HG03442 (cell line): ENCODE results near the gene CBLN1.
"Not testable (repeated sequence)": the region's sequence is repeated elsewhere in the genome, so short reads cannot be mapped to it uniquely, and the experiment has no call there.

Experiments used
- ATAC-seq: cut with Tn5 transposase; IDR thresholded peaks from one replicate; pipeline ENCODE4 v1.9.1; 2021; ENCODE audit warnings: mild to moderate bottlenecking, moderate library complexity; ENCODE audit not compliant: unreplicated experiment

CBLN1 gene

GRCh38 chr16:49277766-49278566 is 3.7 kb downstream of the CBLN1 start:
- ATAC-seq = no peak

- ATAC-seq = no peak
Measured at GRCh38 chr16:49277386-49277742, 4.3 kb downstream of the CBLN1 start.

DNA sequence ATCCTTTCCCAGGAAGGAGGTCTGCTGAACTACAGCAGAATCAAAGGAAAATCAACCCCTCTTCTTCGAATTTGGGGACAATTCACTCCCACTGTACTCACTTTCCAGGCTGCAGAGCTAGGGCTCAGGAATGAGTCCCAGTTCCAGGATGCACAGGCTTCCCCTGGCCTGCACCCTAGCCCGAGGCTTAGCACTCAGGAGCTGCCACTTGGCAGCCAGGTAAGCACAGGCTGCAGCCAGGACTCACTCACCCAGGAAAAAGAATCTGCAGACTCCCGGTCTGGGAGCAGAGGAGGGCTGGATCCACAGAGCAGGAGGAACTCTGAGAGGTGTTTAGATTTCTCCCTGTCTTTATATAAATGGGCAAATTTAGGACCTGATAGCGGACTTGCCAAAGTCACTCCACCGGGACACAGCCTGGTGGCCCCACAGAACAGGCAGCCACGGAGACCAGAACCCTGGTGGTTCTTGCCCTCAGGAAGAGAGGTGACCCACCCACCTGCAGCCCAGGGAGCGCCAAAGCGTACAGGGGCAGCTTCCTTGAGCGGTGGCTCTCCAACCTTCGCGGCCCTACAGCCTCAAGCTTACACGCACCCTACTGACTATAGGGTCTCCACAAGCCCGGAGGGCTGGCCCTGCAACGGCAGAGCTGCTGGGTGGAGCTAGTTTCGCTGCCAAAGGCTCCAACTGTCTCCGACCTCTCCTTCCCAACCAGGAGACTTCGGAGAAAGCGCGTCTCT is 4.8 kb downstream of the CBLN1 start:
- ATAC-seq = no peak

- no peak for ATAC-seq
Measured at GRCh38 chr16:49275870-49276269, 5.8 kb downstream of the CBLN1 start.

DNA sequence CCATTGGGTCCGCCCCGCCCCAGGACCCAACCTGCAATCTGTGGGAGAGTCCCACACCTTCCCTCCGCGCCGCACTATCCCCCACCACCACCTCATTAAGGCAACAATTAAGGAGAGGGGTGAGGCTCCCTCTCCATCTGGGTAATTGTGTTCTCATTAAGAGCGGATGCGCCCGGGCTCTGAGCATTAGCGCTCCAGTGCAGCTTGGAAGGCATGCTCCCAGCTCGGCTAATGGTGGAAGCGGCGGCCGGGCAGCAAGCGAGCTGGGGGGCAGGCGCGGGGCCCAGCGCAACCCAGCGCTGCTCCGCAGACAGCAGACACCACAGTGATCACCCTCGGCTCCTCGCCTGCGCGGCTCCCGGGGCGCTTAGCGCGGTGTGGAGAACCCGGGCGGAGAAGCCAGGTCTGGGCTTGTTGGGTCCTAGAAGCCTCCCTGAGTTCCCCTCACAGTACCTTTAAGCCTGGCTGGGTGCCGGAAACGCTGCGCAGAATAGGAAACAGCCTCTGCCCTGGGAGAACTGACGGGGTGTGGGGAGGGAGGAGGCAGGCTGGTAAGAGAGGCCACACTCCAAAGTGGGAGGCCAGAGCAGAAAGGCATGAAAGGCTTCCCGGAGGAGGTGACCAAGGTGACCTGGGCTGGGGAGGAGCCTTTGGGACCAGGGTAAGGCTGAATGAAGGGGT is 6.4 kb downstream of the CBLN1 start:
- ATAC-seq = no peak

GRCh38 chr16:49274591-49274990 is 7.0 kb downstream of the CBLN1 start:
- ATAC-seq = no peak

GRCh38 chr16:49273771-49274170 is 7.9 kb downstream of the CBLN1 start:
- no peak for ATAC-seq

DNA sequence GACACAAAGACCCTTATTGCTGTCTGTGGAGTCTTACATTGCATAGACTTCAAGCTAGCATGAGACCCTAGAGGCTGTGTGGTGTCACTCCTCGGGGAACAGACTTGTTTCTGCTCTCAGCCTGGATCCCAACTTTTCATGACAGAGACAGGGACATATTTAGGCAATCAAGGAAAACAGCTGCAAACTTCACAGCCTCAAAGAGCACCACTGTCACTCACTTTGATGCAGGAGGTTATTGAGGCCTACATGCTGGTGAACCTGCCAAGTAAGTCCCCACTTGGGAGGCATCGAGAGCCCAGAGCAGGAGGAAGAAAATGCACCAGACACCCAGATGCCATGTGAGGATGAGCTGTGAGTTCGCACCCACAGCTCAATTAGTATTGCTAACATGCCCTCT is 10.3 kb downstream of the CBLN1 start:
- no peak for ATAC-seq

- ATAC-seq = no peak
Measured at GRCh38 chr16:49269201-49269600, 12.4 kb downstream of the CBLN1 start.

GRCh38 chr16:49268667-49269066 is 13.0 kb downstream of the CBLN1 start:
- no peak for ATAC-seq

GRCh38 chr16:49262501-49262900 is 19.1 kb downstream of the CBLN1 start:
- ATAC-seq = no peak

GRCh38 chr16:49261930-49262329 is 19.7 kb downstream of the CBLN1 start:
- ATAC-seq = no peak

DNA sequence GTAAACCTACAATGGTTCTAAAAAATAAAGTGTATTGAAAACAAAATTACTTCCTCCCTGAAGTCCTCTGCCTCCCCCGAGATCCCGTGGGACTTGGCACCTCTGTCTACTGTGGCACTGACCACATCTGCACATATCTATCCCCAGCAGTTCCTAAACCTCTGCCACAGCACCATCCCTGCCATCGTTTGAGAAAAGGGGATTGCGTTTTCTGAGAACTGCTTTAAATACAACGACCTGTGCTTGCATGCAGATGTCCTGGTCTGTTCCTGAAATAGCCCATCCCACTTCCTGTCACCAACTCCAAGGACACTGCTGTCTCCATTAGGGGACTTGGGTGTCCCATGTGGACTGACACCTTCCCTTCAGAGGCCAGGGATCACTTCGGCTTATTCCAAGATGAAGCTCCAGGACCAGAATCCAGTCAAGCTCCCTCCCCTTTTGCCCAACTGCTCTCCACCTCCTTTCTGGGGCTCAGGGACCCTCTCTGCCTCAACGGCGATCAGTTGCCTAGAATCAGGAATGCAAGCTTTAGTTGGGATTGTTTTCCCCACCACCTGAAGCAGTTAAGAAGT is 20.6 kb downstream of the CBLN1 start:
- ATAC-seq = no peak

DNA sequence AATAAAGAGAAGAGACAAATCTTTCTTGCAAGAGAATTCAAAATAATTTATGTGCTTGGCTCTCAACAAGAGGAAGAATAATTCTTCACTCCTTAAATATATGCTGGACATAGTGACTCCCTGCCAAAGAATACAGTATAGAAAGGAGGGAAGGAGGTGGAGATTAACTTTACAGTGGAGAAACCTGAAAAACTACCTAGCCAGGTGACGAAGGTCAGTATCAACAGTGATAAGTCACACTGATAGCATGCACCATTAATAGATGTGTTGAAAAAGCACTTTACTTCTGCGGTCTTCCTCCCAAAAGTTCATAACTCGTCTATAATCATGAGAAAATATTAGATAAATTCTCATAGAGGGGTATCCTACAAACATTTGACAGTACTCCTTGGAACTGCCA is 21.4 kb downstream of the CBLN1 start:
- no peak for ATAC-seq

GRCh38 chr16:49259330-49259729 is 22.3 kb downstream of the CBLN1 start:
- no peak for ATAC-seq

GRCh38 chr16:49250689-49251088 is 30.9 kb downstream of the CBLN1 start:
- no peak for ATAC-seq

GRCh38 chr16:49248227-49248626 is 33.4 kb downstream of the CBLN1 start:
- ATAC-seq = no peak

DNA sequence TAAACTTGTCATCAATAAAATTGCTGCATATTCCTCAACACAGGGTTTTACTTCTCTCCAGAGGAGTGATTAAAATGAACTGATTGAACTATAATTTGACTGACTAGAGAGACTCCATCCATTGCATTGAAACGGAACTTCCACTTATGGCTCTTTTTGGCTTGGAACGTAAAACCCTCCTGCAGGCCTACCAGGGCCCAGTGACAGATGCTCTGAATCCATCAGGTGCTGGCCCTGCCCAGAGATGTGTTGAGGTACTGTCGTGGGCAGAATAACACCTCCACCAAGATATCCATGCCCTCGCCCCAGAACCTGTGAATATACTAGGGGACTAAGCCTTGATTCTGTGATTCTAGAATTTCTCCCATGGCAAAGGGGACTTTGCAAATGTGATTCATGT is 45.4 kb downstream of the CBLN1 start:
- no peak for ATAC-seq

GRCh38 chr16:49228335-49228734 is 53.3 kb downstream of the CBLN1 start:
- ATAC-seq = not testable (repeated sequence)
